GM12878 (cell line): ENCODE measurements around the gene VASH2. TPM values are rescaled to one million over a fixed set of nuclear protein-coding genes. Genes with fewer than 3 reads are reported as not detected.

Experiments used
- ASH2L ChIP-seq: fragments of 300-600, 200-600 bp; sonication (generic); IDR thresholded peaks from 2 replicates; pipeline ENCODE4 v1.6.1; 2017; ENCODE audit warnings: low read depth, mild to moderate bottlenecking, borderline replicate concordance
- JUNB ChIP-seq: IDR thresholded peaks from 2 replicates; pipeline ENCODE4 v1.6.1; 2016; ENCODE audit warnings: antibody characterized with exemption, mild to moderate bottlenecking
- KLF5 ChIP-seq: fragments of 450-650 bp; IDR thresholded peaks from 2 replicates; pipeline ENCODE4 v1.6.1; 2014; ENCODE audit warnings: mild to moderate bottlenecking; ENCODE audit not compliant: partially characterized antibody
- NFIC ChIP-seq: IDR thresholded peaks from 2 replicates; pipeline ENCODE4 v1.6.1; 2012; ENCODE audit warnings: low read depth, mild to moderate bottlenecking, inconsistent platforms, low read length, moderate library complexity
- REST ChIP-seq: IDR thresholded peaks from 2 replicates; pipeline ENCODE4 v1.6.1; 2012; ENCODE audit warnings: mild to moderate bottlenecking, low read depth, low read length
- ZNF687 ChIP-seq: fragments of 450-650 bp; IDR thresholded peaks from 2 replicates; pipeline ENCODE4 v1.6.1; 2017; ENCODE audit warnings: mild to moderate bottlenecking, moderate library complexity
- polyA plus RNA-seq, 11 experiments: library from polyadenylated mRNA; depleted of rRNA in 4 of 11; unstranded in 6 of 11; stranded (reverse) in 5 of 11; fragments of >200 nt; fragmentation: Nextera tagmentation in 4 of 11; fragmentation: Illumina TruSeq in 1 of 11; extraction: Ambion mirVana in 4 of 11; extraction: Trizol in 1 of 11; gene quantifications; 1 replicate in 1 of 11; 2 replicates in 10 of 11; pipeline versions ENCODE4 v1.2.1 to v1.2.3, GENCODE V29; 2011 to 2016; ENCODE audit warnings: inconsistent platforms in 2 of 11, missing spikeins in 2 of 11, low read depth in 1 of 11
- total RNA-seq, 4 experiments: library from RNA; depleted of rRNA in 3 of 4; stranded (reverse); fragments of >200 nt in 3 of 4; fragmentation: Illumina TruSeq in 1 of 4; extraction: Trizol in 1 of 4; gene quantifications; 2 replicates each; pipeline versions ENCODE4 v1.2.1 to v1.2.3, GENCODE V29; 2013 to 2021
- TF ChIP-seq, protein P1 (sequence below): IDR thresholded peaks from 2 replicates; pipeline ENCODE4 v1.6.1; 2011; ENCODE audit warnings: borderline replicate concordance, low read depth, mild to moderate bottlenecking, moderate library complexity, low read length; ENCODE audit not compliant: insufficient read depth, poor library complexity, severe bottlenecking
- TF ChIP-seq, protein P2 (sequence below): fragments of 450-650 bp; conservative IDR thresholded peaks from 2 replicates; pipeline ENCODE4 v1.6.1; 2017; ENCODE audit warnings: mild to moderate bottlenecking, moderate library complexity

The VASH2 gene
- total and polyA plus RNA-seq, 10 of the 15 experiments (the other 5 are each of a cell fraction or from before 2014, with no cell fraction given), result 5.4 to 29.7 (median 21.7) TPM

GRCh38 chr1:212976586-212976985 is 26.2 kb downstream of the VASH2 start (continued):
- TF ChIP-seq ZNF687 (no peak), ASH2L (no peak), NFIC (no peak), REST (no peak), JUNB (no peak), KLF5 (no peak)
- TF ChIP-seq, protein P1, sequence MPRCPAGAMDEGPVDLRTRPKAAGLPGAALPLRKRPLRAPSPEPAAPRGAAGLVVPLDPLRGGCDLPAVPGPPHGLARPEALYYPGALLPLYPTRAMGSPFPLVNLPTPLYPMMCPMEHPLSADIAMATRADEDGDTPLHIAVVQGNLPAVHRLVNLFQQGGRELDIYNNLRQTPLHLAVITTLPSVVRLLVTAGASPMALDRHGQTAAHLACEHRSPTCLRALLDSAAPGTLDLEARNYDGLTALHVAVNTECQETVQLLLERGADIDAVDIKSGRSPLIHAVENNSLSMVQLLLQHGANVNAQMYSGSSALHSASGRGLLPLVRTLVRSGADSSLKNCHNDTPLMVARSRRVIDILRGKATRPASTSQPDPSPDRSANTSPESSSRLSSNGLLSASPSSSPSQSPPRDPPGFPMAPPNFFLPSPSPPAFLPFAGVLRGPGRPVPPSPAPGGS, result no peak
- TF ChIP-seq, protein P2, sequence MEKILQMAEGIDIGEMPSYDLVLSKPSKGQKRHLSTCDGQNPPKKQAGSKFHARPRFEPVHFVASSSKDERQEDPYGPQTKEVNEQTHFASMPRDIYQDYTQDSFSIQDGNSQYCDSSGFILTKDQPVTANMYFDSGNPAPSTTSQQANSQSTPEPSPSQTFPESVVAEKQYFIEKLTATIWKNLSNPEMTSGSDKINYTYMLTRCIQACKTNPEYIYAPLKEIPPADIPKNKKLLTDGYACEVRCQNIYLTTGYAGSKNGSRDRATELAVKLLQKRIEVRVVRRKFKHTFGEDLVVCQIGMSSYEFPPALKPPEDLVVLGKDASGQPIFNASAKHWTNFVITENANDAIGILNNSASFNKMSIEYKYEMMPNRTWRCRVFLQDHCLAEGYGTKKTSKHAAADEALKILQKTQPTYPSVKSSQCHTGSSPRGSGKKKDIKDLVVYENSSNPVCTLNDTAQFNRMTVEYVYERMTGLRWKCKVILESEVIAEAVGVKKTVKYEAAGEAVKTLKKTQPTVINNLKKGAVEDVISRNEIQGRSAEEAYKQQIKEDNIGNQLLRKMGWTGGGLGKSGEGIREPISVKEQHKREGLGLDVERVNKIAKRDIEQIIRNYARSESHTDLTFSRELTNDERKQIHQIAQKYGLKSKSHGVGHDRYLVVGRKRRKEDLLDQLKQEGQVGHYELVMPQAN, result no peak
